ENCODE measurements around the gene ZNF581. TPM values are rescaled to one million over a fixed set of nuclear protein-coding genes. Genes with fewer than 3 reads are reported as not detected.

ZNF581 gene
- polyA plus RNA-seq, 1 experiment, result 31.3 TPM

GRCh38 chr19:55611983-55612645 lies 31.3 kb upstream of the ZNF581 start:
- POLR2A ChIA-PET, result no interaction called here
- Histone ChIP-seq H3K27me3 (ENCODE audit: control insufficient read depth, insufficient read depth, low read length) (no peaks in the 10 kb centered on the region), H3K4me3 (ENCODE audit: low read depth, low read length) (no peak overlapping the region), H3K36me3 (ENCODE audit: control insufficient read depth, insufficient read depth, low read length) (peaks cover 18% of the 10 kb centered on the region)
- CTCF ChIA-PET, result interaction anchor here (1.2 kb wide), 1 partner anchor 20 kb away, joined by 3 read pairs; no protein-coding TSS in a partner anchor
- no peak for DNase-seq (ENCODE audit: low read depth)
- TF ChIP-seq CTCF (IDR thresholded peaks at IDR 0.05; ENCODE audit: insufficient read depth, low read depth, low read length), result no peak

DNA sequence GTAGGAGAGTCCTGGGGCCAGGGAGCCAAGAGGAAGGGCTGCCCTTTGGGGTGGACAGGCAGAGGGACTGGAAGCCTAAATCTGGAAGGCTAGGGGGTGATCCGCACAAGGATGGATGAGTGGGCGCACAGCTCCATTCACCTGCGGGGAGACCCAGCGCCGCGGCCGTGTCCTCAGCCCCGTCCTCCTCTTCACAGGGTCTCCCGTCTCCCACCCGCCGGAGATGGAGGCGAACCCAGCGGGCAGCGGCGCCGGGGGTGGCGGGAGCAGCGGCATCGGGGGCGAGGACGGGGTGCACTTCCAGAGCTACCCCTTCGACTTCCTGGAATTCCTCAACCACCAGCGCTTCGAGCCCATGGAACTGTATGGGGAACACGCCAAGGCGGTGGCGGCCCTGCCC lies 30.1 kb upstream of the ZNF581 start:
- H3K27me3 ChIP-seq (ENCODE audit: control insufficient read depth, insufficient read depth, low read length), result no peaks in the 10 kb centered on the region
- H3K4me3 ChIP-seq (ENCODE audit: low read depth, low read length), result no peak overlapping the region
- no peak for DNase-seq (ENCODE audit: low read depth)
- H3K36me3 ChIP-seq (ENCODE audit: control insufficient read depth, insufficient read depth, low read length), result peaks cover 21% of the 10 kb centered on the region
- TF ChIP-seq CTCF (IDR thresholded peaks at IDR 0.05; ENCODE audit: insufficient read depth, low read depth, low read length), result no peak
- ChIA-PET CTCF (no interaction called here), POLR2A (no interaction called here)

GRCh38 chr19:55613930-55614710 lies 29.3 kb upstream of the ZNF581 start:
- ChIA-PET POLR2A (no interaction called here), CTCF (interaction anchor here (1.0 kb wide), 1 partner anchor 18 kb away, joined by 3 read pairs; no protein-coding TSS in a partner anchor)
- Histone ChIP-seq H3K27me3 (ENCODE audit: control insufficient read depth, insufficient read depth, low read length) (no peaks in the 10 kb centered on the region), H3K4me3 (ENCODE audit: low read depth, low read length) (no peak overlapping the region), H3K36me3 (ENCODE audit: control insufficient read depth, insufficient read depth, low read length) (peaks cover 21% of the 10 kb centered on the region)
- DNase-seq (ENCODE audit: low read depth), result no peak
- TF ChIP-seq CTCF (IDR thresholded peaks at IDR 0.05; ENCODE audit: insufficient read depth, low read depth, low read length), result no peak

DNA sequence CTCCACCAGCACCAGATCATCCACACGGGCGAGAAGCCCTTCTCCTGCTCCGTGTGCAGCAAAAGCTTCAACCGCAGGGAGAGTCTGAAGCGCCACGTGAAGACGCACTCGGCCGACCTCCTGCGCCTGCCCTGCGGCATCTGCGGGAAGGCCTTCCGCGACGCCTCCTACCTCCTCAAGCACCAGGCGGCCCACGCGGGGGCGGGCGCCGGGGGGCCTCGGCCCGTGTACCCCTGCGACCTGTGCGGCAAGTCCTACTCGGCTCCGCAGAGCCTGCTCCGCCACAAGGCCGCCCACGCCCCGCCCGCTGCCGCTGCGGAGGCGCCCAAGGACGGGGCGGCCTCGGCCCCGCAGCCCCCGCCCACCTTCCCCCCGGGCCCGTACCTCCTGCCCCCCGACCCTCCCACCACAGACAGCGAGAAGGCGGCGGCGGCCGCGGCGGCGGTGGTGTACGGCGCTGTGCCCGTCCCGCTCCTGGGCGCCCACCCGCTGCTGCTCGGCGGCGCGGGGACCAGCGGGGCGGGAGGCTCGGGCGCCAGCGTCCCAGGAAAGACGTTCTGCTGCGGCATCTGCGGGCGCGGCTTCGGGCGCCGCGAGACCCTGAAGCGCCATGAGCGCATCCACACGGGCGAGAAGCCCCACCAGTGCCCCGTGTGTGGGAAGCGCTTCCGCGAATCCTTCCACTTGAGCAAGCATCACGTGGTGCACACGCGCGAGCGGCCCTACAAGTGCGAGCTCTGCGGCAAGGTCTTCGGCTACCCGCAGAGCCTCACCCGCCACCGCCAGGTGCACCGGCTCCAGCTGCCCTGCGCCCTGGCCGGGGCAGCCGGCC lies 28.5 kb upstream of the ZNF581 start:
- POLR2A ChIA-PET, result no interaction called here
- Histone ChIP-seq H3K27me3 (ENCODE audit: control insufficient read depth, insufficient read depth, low read length) (no peaks in the 10 kb centered on the region), H3K36me3 (ENCODE audit: control insufficient read depth, insufficient read depth, low read length) (peaks cover 21% of the 10 kb centered on the region), H3K4me3 (ENCODE audit: low read depth, low read length) (no peak overlapping the region)
- CTCF ChIA-PET, result interaction anchor here (1.0 kb wide), 1 partner anchor 18 kb away, joined by 3 read pairs; no protein-coding TSS in a partner anchor
- TF ChIP-seq CTCF (IDR thresholded peaks at IDR 0.05; ENCODE audit: insufficient read depth, low read depth, low read length), result no peak
- DNase-seq (ENCODE audit: low read depth), result no peak
